Fibroblast of skin of right quadriceps (primary cell): ENCODE results near the gene PAMR1.
"Not testable (repeated sequence)": the region's sequence is repeated elsewhere in the genome, so short reads cannot be mapped to it uniquely, and the experiment has no call there.

Experiments
- DNase-seq: peaks from one replicate; pipeline ENCODE4 v3.0.0-alpha.2; 2013

Gene PAMR1

GRCh38 chr11:35543481-35543880 is 18.1 kb upstream of the PAMR1 start:
- no peak for DNase-seq

- peak; percentile 92 for DNase-seq
These were observed 16.4 kb upstream of the PAMR1 start for GRCh38 chr11:35541621-35542375.

- no peak for DNase-seq
These were observed 15.1 kb upstream of the PAMR1 start for GRCh38 chr11:35540526-35540925.

GRCh38 chr11:35539781-35540281 is 14.4 kb upstream of the PAMR1 start:
- DNase-seq: peak; percentile 76

GRCh38 chr11:35539256-35539655 is 13.8 kb upstream of the PAMR1 start:
- peak; percentile 40 for DNase-seq

- no peak for DNase-seq
These were observed 11.1 kb upstream of the PAMR1 start for GRCh38 chr11:35536470-35536869.

- peak; percentile 29 for DNase-seq
These were observed 5.8 kb upstream of the PAMR1 start for GRCh38 chr11:35531246-35531645.

GRCh38 chr11:35529971-35530495 is 4.6 kb upstream of the PAMR1 start:
- DNase-seq: peak; percentile 99

GRCh38 chr11:35526370-35526792 is 965 bp upstream of the PAMR1 start:
- DNase-seq: peak; percentile 56

GRCh38 chr11:35524780-35525179 is 636 bp downstream of the PAMR1 start:
- peak; percentile 68 for DNase-seq

GRCh38 chr11:35523861-35524260 is 1.6 kb downstream of the PAMR1 start:
- no peak for DNase-seq

- DNase-seq: peak; percentile 78
These were observed 2.1 kb downstream of the PAMR1 start for GRCh38 chr11:35523331-35523768.

GRCh38 chr11:35522091-35522490 is 3.3 kb downstream of the PAMR1 start:
- DNase-seq: not testable (repeated sequence)

- no peak for DNase-seq
These were observed 5.0 kb downstream of the PAMR1 start for GRCh38 chr11:35520376-35520775.

GRCh38 chr11:35518766-35519165 is 6.7 kb downstream of the PAMR1 start:
- no peak for DNase-seq

GRCh38 chr11:35517481-35517880 is 7.9 kb downstream of the PAMR1 start:
- no peak for DNase-seq

GRCh38 chr11:35516403-35516802 is 9.0 kb downstream of the PAMR1 start:
- DNase-seq: no peak

GRCh38 chr11:35515224-35515623 is 10.2 kb downstream of the PAMR1 start:
- peak; percentile 87 for DNase-seq

- DNase-seq: no peak
These were observed 10.9 kb downstream of the PAMR1 start for GRCh38 chr11:35514481-35514880.

- DNase-seq: peak; percentile 92
These were observed 13.8 kb downstream of the PAMR1 start for GRCh38 chr11:35511666-35512065.

- DNase-seq: no peak
These were observed 17.7 kb downstream of the PAMR1 start for GRCh38 chr11:35507688-35508087.

GRCh38 chr11:35501776-35502175 is 23.6 kb downstream of the PAMR1 start:
- DNase-seq: peak; percentile 51

- no peak for DNase-seq
These were observed 24.7 kb downstream of the PAMR1 start for GRCh38 chr11:35500744-35501143.

GRCh38 chr11:35496416-35496815 is 29.0 kb downstream of the PAMR1 start:
- DNase-seq: no peak
